NCI-H1092 treated with DMSO at 0.1 percent for 48 hours (cell line): ENCODE results near the gene NPTX1.
A peak's percentile ranks its signal among the peaks of the same experiment; 100 is the strongest.

Experiments used
- DNase-seq: peaks from one replicate; lab custom pipeline; 2025; lab: John Stamatoyannopoulos, UW

Gene NPTX1

DNA sequence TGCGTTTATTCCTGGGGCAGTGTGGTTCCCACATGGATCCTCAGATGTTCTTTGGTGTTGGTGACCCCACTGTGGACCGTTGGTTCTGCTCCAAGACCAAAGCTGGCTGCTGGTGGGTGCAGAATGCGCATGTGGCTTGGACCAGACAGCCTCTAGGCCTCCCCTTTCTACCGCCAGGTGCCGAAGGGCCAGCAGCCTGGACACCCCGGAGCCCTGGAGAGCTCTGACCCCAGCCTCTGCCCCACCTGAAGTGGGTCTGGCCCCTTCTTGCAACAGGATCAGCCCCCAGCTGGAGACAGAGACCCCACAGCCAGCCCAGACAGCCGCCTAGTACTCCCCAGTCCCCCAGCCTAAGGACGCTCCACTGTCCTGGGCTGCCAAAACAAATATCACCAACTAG is 18.4 kb downstream of the NPTX1 start:
- DNase-seq: no peak

DNA sequence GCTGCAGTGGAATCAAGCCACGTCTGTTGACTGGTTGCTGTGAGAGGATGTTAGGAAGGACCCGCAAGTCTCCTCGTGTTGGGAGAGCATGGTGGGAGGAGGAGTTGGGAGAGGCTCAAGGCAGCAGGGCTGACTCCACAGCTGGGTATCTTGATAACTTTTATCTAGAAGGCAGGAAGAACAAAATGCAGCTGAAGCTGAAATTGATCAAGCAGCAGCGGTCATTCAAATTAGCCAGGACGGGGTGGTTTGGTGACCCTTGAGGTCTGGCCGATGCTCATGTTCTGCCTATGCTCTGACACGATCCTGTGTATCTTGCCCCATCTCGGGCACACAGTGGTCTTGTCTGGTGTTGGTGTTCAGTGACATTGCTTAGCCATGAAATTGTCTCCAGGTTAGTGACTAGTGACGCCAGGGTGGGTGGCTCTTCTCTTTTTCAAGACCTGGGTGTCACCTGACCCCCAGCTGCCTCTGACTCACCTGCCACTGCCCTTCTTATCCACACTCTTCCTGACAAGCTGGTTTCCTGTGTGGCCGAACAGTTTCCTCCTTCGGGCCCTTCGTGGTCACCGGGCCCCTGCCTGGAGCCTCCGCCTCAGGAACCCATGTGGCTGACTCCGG is 19.1 kb downstream of the NPTX1 start:
- DNase-seq: no peak

DNA sequence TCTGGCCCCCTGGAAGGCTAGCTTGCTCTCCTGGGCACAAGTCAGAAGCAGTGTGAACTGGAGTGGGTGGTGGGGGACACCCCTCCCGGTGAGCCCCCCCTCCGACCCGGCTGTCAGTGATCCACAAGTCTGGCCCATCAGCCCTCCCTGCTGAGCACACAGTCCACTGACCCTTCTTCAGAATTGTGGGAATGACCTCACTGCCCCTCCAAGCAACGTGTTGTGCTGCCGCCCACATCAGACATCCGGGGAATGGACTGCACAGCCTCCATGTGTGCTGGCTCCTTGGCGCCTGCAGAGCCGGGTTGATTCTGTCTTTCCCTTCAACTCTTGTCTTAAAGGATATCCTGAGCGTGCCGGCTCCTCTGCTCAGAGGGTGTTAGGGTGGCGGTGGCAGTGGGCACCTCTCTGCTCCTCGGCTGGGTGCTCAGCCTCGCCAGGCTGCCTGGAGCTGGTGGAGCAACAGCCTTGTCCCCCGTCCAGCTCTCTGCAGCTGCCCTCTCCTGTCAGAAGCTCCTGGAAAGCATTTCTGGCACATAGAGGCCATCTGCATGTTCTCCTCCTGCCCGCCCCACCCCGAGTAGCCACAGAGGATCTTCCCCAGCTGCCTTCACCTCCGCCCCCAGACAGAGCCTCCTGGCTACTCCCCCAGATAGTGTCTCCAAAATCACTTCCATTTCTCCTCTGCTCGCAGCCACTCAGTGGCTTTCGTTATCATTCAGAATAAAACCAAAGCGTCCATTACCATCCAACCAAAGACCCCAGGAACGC is 19.8 kb downstream of the NPTX1 start:
- no peak for DNase-seq

DNA sequence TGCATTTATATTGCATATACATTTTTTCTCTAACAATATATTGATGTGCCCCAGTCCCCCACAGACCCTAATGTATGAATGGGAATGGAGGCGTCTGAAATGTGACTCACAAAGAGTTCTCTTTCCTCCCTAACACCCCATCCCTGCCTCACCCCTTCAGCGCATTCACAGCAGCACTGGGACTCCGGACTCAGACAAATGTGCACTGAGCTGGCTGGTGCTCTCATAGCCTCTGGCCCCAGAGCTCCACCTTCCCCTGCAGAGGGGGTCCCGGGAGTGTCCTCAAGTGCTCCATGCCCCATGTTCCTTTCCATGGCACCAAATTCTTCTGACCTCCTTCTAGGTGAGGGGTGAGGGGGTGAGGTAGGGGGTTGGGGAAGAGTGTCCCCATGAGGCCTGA is 20.6 kb downstream of the NPTX1 start:
- no peak for DNase-seq

DNA sequence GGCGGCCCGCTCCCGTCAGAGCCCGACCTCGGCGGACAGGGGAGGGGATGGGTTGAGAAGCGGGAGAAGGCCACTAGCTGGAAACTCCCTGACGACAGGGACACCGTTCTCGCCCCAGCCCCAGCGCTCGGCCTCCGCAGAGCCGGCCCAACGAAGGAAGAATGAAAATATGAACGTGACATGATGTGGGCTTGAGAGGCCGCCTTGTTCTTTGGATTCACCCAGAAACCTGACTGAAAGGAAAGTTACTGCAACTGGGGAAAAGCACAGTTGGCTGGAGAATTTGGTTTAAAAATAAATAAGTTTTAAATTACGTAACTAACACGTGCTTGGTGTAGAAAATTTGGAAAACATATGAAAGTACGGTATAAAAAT is 21.1 kb downstream of the NPTX1 start:
- DNase-seq: no peak

DNA sequence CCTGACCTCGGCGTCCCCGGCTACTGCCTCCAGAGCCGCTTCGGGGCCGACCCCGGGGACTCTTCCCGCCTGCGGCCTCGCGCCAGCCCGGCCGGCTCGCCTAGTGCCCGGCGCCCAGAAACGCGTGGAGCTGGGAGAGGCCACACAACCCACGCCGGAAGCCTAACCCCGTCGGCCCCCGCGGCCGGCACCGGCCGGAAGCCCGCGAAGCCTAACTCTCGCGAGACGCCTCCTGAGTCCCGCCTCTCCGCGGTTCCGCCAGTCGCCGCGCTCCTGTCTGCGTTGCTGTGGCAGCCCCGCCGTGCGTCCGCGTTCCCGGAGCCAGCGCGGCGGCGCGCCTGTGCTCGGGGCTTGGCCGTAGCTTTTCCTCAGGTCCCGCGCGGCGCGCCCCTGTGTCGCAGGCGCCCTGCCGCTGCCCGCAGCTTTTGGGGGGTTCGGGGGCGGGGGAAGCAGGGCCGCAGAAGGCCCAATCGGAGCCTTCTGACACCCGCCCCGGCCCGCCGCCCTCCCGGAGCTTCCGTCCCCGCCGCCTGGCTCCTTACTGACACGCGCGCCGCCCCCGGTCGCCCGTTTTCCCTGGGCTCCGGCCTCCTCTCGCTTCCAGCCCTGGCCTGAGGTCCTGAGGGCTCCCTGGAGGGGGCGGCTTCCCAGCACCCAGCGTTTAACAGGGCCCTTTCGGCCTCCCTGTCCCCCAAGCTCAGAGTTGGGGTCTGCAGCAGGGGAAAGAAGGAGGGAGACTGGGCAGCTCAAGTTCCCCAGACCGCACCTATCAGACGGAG is 21.7 kb downstream of the NPTX1 start:
- peak; percentile 96 for DNase-seq

DNA sequence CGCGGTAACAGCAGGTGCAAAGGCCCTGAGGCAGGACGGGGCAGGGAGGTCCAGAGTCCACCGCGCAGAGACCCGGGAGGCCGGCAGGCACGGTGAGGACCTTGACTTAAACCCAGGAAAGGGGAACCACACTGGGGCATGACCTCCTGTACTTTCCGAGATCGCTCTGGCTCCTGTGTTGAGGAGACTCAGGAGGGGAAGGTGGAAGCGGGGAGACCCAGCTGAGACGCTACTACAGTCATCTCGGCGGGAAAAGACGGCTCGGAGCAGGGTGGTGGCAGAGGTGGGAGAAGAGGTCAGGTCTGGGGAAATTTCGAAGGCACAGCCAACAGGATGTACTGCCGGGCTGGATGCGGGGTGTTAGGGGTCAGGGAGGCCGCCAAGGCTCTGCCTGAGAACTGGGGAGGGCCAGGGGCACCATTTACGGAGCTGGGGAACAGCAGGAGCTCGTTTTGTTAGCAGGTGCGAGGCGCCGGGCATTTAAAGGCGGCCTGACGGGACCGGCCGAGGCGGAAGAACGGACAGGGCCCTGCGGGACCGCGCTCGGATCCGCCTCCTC is 22.3 kb downstream of the NPTX1 start:
- no peak for DNase-seq

DNA sequence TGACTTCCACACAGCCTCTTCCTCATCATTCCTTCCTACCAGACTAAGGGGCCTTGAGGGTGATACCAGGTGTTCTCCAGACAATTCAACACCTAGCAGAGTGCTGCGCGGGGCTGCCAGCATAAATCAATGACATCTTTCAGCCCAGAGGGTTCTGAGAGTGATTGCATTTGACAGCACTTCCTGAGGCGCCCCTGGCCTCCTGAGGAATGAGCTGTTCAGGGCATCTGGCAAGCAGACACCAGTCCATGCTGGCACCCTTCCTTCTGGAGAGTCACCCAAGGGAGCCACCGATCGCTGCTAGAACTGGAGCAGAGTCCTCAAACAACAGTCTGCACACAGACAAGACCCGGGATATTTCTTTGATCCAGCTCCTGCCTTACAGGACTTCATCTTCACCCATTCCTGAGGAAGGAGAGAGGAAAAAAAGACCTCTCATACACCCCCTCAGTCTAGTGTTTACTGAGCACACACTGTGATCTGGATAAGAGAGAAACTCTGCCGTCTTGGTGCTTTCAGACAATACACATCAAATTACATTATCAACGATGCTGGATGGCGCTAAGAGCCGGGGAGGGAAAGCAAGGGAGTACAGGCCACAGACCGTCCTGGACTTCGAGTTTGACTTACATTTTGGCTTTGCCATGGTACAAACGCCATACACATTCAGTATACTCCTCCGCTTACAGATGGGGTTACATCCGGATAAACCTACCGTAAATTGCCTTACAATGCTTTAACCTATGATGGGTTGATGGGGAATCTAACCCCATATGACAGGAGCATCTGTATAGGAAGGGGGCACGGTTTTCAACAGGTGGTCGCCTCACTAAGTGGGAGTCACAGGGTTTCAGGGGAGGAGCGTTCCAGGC is 23.0 kb downstream of the NPTX1 start:
- DNase-seq: no peak

DNA sequence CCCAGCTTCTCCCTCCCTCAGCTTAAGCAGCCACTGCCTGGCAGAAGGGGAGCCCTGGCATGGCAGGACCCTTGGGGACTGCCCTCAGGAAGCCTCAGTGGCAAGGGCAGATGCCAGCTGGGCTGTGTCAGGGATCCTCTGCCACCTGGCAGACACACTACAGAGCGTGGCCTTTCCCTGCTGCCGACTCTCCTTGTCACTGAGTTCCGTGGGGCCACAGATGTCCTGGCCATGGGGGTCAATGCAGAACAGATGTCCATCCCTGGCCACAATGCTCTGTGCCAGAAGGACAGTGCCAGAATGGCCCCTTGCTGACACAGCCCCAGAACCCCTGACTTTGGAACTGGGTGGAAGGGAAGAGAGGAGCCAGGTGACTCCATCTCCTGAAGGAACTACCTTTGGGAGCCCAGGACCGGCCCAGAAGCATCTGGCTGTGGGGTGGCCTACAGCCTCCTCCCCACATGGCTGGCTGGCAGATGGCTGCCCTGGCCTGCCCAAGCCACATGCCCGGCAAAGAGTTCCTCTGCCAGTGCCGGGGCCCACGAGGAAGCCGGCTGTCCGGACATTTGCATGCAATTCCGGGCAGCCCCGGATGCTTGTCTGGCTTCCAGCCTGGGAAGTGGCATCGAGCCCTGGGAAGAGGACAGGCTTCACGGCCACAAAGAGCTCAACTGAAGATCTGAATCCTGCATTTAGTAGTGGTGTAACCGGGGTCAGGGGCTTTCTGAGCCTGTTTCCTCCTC is 24.1 kb downstream of the NPTX1 start:
- no peak for DNase-seq

DNA sequence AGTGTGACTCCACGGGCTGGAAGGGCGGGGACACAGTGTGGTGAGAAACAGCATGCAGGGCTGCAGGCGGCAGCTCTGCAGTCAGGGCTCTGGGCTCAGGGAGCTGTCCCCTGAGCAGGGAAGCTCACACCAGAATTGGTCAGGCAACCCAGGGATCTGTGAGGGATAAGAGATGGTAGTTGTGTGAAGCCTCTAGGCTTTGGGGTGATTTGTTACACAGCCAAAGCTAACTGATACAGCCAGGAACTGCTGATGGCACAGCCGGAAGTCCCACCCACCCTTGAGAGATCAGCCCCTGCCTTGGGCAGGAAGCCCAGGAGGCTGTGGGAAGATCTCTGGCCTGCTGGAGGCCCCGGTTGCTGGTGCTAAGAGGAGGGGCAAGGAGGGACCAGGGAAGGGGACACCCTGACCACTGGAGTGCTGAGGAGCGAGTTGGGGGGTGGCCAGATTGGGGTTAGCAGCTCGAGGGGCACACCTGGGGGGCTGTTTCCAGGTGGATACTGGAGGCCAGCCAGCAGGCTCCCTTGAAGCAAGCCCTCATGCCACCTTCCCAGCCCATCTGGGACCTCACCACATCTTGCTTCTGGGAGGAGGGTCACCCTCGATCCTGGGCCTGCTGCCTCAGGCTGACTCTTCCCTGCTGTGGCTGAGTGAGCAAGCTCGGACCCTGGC is 25.2 kb downstream of the NPTX1 start:
- no peak for DNase-seq

DNA sequence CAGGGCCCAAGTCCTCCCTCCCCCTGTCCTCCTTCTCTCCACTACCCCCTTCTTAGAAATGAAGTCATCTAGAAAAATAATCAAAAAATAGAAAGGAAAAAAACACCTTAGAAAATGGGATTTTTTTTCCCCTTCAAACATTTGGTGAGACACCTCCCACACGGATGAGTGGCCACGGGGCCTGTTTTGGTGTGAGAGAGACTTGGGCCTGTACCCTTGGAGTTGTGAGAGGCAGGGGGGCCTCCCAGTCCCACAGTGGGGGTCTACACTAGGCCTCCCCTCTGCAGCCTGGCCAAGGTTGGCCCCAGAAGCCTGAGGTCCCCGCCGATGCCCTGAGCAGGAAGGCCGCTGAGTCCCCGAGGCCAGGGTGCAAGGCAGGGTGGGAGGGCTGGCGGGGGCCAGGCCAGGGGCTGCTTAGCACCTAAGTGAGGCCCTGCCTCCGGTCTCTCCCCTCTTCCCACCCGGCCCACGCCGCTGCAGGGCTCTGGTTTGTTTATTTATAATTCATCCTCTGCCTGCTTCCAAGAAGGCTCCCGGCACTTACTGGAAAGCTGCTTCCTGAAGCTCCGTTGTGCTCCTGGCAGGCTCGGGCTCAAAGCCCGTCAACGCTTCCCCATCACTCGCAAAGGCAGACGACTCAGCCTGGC is 26.4 kb downstream of the NPTX1 start:
- no peak for DNase-seq

DNA sequence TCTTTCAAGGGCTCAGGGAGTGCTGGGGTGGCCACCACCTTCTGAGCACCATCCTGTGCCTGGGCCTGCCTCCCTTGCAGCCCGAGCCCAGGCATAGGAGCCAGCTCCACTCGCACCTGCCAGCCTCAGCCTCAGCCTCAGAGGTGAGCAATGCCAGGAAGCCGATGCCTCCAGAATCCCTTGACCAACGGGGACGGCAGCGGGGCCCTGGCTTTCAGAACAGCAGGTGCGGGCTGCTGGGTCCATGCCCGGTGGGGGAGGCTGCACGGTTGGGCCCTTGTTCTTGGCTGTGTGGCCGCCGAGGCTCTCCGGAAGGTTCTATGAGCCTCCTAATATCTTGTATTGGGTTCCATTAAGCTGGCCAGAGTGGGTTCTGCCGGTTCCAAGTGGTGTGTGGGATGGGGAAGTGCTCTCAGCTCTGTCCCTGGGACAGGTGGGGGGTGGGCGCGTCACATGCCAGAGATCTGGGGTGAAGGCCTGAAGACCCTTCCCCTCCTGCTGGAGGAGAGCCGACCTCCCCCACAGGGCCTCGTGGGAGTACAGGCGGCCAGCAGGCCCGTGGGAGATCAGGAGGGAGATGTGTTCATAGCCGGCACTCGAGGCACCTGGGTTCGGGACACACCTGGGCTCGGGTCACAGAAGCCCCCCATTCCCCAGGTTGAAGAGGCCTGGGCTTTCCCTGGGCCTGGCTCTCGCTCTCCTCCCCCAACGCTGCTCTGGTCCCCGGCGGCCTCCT is 27.0 kb downstream of the NPTX1 start:
- no peak for DNase-seq

DNA sequence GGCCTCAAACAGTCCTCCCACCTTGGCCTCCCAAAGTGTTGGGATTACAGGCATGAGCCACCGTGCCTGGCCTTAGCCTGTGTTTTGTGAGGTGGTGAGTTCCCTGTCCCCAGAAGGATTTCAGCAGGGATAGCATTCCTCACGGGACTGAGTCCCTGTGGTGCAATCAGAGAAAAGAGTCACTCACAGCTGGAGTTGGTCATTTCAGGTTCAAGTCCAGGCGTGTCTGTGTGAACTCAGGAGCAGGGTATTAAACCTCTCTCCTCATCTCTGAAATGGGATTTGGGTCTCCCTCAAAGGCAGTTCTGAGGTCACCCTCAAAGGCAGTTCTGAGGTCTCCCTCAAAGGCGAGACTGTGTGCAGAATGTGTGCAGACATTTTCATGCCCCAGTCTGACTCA is 28.6 kb downstream of the NPTX1 start:
- no peak for DNase-seq

DNA sequence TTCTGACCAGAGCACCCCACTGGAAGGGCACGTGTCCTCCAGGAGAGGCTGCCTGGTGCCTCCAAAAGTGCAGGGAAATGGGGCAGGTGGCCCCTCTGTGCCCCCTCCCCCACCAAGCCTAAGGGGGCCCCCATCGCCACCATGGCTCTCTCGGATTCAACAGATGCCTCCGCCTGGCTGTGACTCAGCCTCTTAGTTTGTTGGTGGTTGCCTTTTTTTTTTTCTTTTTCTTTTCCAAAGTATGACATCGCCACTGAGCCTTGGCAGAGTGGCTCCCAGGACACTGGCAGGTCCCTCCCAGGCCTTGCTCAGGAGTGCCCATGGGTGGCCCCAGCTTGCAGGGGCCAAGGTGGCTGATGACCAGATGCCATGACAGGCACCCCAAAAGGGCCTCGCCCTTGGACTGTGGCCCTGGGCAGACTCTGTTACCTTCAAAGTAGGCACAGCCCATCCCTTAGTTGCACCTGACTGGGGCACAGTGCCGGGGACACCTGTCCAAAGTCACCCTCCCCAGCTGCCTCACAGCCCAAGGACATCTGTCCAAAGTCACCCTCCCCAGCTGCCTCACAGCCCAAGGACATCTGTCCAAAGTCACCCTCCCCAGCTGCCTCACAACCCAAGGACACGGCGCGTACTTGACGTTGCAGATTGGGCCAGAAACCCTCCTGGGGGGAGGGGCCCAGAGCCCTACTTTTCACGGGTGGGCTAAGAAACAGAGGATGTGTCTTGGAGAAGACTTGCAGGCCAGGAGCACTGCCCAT is 29.6 kb downstream of the NPTX1 start:
- no peak for DNase-seq

DNA sequence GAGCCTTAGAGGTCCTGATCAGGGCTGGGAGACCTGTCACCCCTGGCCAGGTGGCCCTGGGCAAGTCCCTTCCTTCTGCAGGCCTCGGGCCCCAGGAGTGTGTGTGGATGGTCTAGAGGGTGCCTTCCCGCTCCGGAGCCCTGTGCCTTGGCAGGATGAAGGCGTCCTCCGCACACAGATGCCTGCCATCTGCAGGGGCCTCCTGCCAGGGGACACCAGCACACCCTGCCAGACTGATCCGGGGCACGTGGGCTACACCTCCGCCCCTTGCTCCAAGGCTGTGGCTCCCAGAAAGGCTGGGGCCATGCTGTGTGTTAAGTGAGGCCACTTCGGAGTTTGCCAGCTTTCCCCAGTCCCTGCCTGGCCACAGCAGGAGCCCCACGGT is 30.7 kb downstream of the NPTX1 start:
- no peak for DNase-seq

DNA sequence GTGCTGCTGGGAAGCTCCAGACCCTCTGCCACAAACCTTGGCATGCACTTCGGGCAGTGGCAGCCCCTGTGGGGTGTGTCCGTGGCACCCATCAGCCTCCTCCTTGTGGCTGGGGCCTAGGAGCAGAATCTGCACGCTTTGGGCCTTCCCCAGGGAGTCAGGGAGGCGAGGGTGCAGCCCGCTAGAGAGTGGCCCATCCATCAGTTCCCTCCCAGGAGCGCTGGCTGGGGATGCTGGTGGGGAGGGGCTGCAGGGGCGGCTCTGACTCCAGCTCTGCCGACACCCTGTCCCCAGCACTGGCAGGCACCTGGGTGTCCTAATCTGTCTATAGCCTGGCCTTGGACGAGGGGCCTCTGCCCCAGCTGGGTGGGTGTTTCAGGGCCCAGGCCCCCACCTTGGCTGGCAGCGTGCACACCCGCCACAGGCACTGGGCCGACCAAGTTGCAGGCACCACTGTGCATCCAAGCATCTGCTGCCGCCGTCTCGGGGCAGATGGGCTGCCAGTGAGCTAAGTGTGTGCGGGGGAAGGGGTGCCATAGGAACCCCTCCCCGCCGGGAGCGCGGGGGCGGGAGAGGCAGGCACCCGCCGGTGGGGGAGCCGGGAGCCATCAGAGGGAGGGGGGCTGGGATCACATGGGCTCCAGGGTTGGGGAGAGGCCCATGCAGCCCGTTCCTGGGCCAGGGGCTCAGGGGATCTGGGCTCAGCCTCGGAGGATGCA is 31.2 kb downstream of the NPTX1 start:
- no peak for DNase-seq

DNA sequence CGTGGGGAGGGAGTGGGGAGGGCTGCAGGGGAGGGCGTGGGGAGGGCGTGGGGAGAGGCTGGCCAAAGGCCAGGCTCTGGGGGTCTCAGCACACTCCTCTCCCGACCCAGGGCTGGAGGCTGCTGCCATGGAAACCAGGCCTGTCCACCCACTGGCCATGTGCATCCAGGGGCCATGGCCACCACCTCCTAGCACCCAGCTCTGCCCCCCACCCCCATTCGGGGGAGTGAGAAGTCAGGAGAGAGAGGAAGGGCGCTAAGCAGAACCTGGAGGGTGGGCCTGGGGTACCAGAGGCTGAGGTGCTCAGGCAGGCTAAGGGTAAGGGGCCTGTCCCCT is 31.8 kb downstream of the NPTX1 start:
- no peak for DNase-seq
